ENCODE measurements around the gene DCST1.

DNA sequence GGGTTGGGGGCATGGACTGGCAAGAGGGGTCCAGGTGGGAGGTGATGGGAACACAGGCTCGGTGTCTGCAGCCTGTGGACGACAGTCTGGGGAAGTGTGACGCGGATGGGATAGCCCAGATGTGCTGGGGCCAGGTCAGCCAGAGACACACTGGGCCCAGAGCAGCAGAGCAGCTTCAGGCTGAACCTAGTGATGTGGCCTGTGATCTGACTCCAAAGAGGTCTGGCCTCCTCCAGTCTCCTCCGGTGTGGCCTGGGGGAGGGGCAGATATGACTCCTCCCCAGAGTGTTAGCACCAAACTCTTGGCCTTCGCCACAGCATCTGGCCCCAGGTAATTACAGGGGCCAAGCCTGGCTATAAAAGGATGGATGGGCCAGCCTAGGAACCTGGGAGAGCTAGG lies 58.5 kb downstream of the DCST1 start:
- TF ChIP-seq EP300 (IDR thresholded peaks at IDR 0.05; ENCODE audit: borderline replicate concordance) = no peak
- TF ChIP-seq CEBPB (IDR thresholded peaks at IDR 0.05) = no peak
- TF ChIP-seq, protein P1, sequence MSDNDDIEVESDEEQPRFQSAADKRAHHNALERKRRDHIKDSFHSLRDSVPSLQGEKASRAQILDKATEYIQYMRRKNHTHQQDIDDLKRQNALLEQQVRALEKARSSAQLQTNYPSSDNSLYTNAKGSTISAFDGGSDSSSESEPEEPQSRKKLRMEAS (IDR thresholded peaks at IDR 0.05) = no peak
- TF ChIP-seq FOXM1 (IDR thresholded peaks at IDR 0.05; ENCODE audit: borderline replicate concordance, low read depth) = no peak
- TF ChIP-seq EGR1 (IDR thresholded peaks at IDR 0.05) = no peak
- TF ChIP-seq ZBTB7A (IDR thresholded peaks at IDR 0.05; ENCODE audit: low read depth) = no peak
- TF ChIP-seq CREB1 (IDR thresholded peaks at IDR 0.05; ENCODE audit: low read depth) = no peak
- TF ChIP-seq RAD21 (IDR thresholded peaks at IDR 0.05; ENCODE audit: low read depth) = no peak
- TF ChIP-seq, protein P2, sequence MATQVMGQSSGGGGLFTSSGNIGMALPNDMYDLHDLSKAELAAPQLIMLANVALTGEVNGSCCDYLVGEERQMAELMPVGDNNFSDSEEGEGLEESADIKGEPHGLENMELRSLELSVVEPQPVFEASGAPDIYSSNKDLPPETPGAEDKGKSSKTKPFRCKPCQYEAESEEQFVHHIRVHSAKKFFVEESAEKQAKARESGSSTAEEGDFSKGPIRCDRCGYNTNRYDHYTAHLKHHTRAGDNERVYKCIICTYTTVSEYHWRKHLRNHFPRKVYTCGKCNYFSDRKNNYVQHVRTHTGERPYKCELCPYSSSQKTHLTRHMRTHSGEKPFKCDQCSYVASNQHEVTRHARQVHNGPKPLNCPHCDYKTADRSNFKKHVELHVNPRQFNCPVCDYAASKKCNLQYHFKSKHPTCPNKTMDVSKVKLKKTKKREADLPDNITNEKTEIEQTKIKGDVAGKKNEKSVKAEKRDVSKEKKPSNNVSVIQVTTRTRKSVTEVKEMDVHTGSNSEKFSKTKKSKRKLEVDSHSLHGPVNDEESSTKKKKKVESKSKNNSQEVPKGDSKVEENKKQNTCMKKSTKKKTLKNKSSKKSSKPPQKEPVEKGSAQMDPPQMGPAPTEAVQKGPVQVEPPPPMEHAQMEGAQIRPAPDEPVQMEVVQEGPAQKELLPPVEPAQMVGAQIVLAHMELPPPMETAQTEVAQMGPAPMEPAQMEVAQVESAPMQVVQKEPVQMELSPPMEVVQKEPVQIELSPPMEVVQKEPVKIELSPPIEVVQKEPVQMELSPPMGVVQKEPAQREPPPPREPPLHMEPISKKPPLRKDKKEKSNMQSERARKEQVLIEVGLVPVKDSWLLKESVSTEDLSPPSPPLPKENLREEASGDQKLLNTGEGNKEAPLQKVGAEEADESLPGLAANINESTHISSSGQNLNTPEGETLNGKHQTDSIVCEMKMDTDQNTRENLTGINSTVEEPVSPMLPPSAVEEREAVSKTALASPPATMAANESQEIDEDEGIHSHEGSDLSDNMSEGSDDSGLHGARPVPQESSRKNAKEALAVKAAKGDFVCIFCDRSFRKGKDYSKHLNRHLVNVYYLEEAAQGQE (IDR thresholded peaks at IDR 0.05; ENCODE audit: low read depth) = no peak
- TF ChIP-seq, protein P3, sequence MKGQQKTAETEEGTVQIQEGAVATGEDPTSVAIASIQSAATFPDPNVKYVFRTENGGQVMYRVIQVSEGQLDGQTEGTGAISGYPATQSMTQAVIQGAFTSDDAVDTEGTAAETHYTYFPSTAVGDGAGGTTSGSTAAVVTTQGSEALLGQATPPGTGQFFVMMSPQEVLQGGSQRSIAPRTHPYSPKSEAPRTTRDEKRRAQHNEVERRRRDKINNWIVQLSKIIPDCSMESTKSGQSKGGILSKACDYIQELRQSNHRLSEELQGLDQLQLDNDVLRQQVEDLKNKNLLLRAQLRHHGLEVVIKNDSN (IDR thresholded peaks at IDR 0.05) = no peak

Measured in Ishikawa (cell line).